Vagina (tissue), 2 donors: ENCODE results near the gene UBE2V1. TPM values are rescaled to one million over a fixed set of nuclear protein-coding genes. Genes with fewer than 3 reads are reported as not detected.
A peak's percentile ranks its signal among the peaks of the same experiment; 100 is the strongest.
"Not testable (repeated sequence)": the region's sequence is repeated elsewhere in the genome, so short reads cannot be mapped to it uniquely, and the experiment has no call there.

Experiments
- DNase-seq, 2 donors: peaks; one replicate each; pipeline ENCODE4 v3.0.0-alpha.2; 2017; ENCODE audit errors: extremely low spot score in 2 of 2
- H3K27ac ChIP-seq: fragments of 200-600 bp; sonication (generic); one replicate; pipeline ENCODE4 v1.5.1; 2019
- H3K27me3 ChIP-seq: fragments of 200-600 bp; sonication (generic); one replicate; pipeline ENCODE4 v1.5.1; 2019
- H3K36me3 ChIP-seq, 2 donors: fragments of 200-600 bp; sonication (generic); one replicate each; pipeline ENCODE4 v1.5.1; 2017 to 2019
- H3K4me1 ChIP-seq: fragments of 200-600 bp; sonication (generic); one replicate; pipeline ENCODE4 v1.5.1; 2019
- H3K4me3 ChIP-seq, 2 donors: fragments of 200-600 bp; sonication (generic); 1 replicate in 1 of 2; 2 replicates in 1 of 2; pipeline ENCODE4 v1.5.1; 2016 to 2019
- H3K9me3 ChIP-seq: fragments of 200-600 bp; sonication (generic); one replicate; pipeline ENCODE4 v1.5.1; 2019
- CTCF ChIP-seq, 3 experiments: fragments of 450-650 bp in 2 of 3; fragments of 200-600 bp in 1 of 3; sonication (generic) in 1 of 3; IDR thresholded peaks; one replicate each; pipeline ENCODE4 v1.5.1; 2017 to 2019; ENCODE audit warnings: antibody characterized with exemption in 3 of 3, mild to moderate bottlenecking in 2 of 3, moderate library complexity in 2 of 3
- POLR2A ChIP-seq, 2 donors: fragments of 450-650 bp; IDR thresholded peaks; one replicate each; pipeline ENCODE4 v1.6.1; 2017; ENCODE audit warnings: antibody characterized with exemption in 2 of 2, mild to moderate bottlenecking in 2 of 2, moderate library complexity in 2 of 2
- POLR2AphosphoS5 ChIP-seq, 2 donors: sonication (generic); formaldehyde crosslinking; IDR thresholded peaks; one replicate each; pipeline ENCODE4 v1.9.0; 2017; ENCODE audit warnings: antibody characterized with exemption in 2 of 2, mild to moderate bottlenecking in 2 of 2, low read depth in 1 of 2; ENCODE audit not compliant: insufficient read depth in 1 of 2
- intact Hi-C: fragments of 100-400 bp; cut with DNase I; formaldehyde crosslinking; loops from one replicate; pipeline ENCODE4 v1.15.1; 2023
- total RNA-seq: library from RNA; depleted of rRNA; stranded (reverse); fragments of >200 nt; gene quantifications from one replicate; pipeline ENCODE4 v1.2.3, GENCODE V29; 2016

Gene UBE2V1
- 74.2 TPM for total RNA-seq

- peak in 1 of 2 donors; percentile 93 for DNase-seq
- H3K36me3 ChIP-seq: no peaks in the 10 kb centered on the region
- H3K9me3 ChIP-seq: no peaks in the 10 kb centered on the region
- peak within 1 kb of the TSS; percentile 99 for H3K27ac ChIP-seq
- peak in 1 of 2 donors; percentile 64 for TF ChIP-seq POLR2A (IDR thresholded peaks at IDR 0.05)
- TF ChIP-seq POLR2AphosphoS5 (IDR thresholded peaks at IDR 0.05; ENCODE audit: insufficient read depth in 1 of 2, low read depth in 1 of 2): peak; percentile 81
- TF ChIP-seq CTCF (IDR thresholded peaks at IDR 0.05): peak in 2 of 3 experiments; percentile 8 to 27
- H3K4me3 ChIP-seq: peak within 1 kb of the TSS; percentile 79 to 95
- H3K27me3 ChIP-seq: no peaks in the 10 kb centered on the region
- intact Hi-C loops: no loop called here
- peaks cover 76% of the 10 kb centered on the region for H3K4me1 ChIP-seq
These were observed at the start of gene UBE2V1 for GRCh38 chr20:50112512-50113419. UBE2V1 (minus strand) TSS chr20:50113150; CDS start chr20:50113128, 22 bp downstream.

DNA sequence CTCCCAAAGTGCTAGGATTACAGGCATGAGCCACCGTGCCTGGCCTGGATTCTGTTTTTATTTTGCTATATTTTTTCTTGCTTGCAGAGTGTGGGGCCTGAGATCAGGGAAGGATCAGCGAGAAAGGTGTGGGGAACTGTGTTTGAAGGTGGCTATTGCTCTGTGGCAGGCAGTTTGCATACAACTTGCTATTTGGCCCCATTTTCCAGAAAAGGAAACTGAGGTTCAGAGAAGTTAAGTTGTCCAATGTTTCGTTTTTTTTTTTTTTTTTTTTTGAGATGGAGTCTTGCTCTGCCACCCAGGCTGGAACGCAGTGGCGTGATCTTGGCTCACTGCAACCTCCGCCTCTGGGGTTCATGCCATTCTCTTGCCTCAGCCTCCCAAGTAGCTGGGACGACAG, 48.5 kb upstream of the UBE2V1 start:
- H3K36me3 ChIP-seq, H3K4me3 ChIP-seq, DNase-seq, H3K27me3 ChIP-seq, H3K27ac ChIP-seq, intact Hi-C loops, H3K9me3 ChIP-seq: not testable (repeated sequence)
- H3K4me1 ChIP-seq: peaks cover 33% of the 10 kb centered on the region

DNA sequence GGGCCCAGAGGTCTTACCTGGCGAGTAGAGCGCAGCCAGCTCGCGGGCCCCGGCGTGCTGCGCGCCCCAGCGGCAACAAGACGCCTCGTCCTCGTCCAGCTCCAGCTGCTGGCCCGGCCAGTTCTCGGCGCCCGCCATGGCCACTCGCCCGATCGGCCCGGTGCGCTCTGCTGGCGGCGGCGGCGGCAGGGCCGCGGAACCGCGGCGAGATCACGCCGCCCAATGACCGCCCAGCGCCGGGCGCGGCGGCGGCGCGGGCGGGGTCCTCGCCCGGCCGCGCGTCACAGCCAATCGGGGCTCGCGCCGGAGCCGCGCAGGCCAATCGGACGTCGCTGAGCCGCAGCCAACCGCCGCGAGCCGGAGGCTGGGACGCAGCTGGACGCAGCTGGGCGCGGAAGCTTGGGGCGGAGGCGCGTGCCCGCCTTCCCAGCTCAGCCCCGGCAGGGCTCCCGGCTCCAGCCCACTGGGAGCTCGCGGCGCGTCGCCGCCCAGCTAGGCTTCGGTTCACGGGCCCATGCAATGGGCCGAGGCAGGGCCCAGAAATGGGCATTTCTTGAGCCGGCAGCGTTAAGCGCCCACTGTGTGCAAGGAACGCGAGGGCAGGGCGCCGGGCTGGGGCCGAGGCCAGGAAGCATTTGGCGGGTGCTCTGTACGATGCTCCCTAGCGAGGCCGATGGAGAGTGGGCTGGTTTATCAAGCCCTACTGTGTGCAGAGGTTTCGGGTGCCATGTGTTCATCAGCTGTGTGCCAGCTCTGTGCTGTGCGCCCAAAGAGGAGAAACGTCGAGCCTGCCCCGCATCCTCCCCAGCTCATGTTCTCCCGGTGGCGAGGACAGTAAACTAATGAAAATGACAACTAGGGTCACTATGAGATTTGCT, 40.8 kb upstream of the UBE2V1 start, which contains the start of gene PEDS1:
TSS of gene PEDS1 (minus strand) at position 224 of the 878 bp plus-strand sequence. CDS start at position 138, 86 bp downstream.
- peak within 1 kb of the TSS; percentile 94 to 98 for H3K4me3 ChIP-seq
- H3K27me3 ChIP-seq: no peaks in the 10 kb centered on the region
- H3K9me3 ChIP-seq: no peaks in the 10 kb centered on the region
- intact Hi-C loops: no loop called here
- peak in 1 of 2 donors; percentile 63 for TF ChIP-seq POLR2A (IDR thresholded peaks at IDR 0.05)
- TF ChIP-seq POLR2AphosphoS5 (IDR thresholded peaks at IDR 0.05; ENCODE audit: insufficient read depth in 1 of 2, low read depth in 1 of 2): peak in 1 of 2 donors; percentile 86
- TF ChIP-seq CTCF (IDR thresholded peaks at IDR 0.05): no peak
- no peak for DNase-seq
- peak within 1 kb of the TSS; percentile 95 for H3K27ac ChIP-seq
- H3K4me1 ChIP-seq: peaks cover 52% of the 10 kb centered on the region
- H3K36me3 ChIP-seq: peaks cover 0 to 6% of the 10 kb centered on the region in 2 donors

DNA sequence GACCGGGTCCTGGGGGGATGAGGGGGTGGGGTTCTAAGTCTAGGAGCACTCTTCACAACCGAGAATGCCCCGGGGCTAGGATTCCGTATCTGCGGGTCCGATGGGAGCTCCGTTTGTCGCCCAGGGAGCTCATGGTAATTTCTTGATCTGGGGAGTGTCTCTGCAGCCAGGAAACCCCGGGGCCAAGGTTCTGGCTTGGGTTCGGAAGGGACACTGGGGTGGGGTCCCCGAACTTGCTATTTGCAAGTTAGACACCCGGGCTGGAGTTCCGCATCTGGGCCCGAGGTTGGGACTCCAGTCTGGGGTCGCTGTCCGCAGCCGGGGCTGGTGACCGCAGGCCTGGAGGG, 40.2 kb upstream of the UBE2V1 start:
- peak overlapping the region; percentile 95 for H3K27ac ChIP-seq
- intact Hi-C loops: no loop called here
- H3K9me3 ChIP-seq: no peaks in the 10 kb centered on the region
- peak overlapping the region; percentile 94 to 98 for H3K4me3 ChIP-seq
- peaks cover 0 to 9% of the 10 kb centered on the region in 2 donors for H3K36me3 ChIP-seq
- no peak for DNase-seq
- no peaks in the 10 kb centered on the region for H3K27me3 ChIP-seq
- TF ChIP-seq POLR2AphosphoS5 (IDR thresholded peaks at IDR 0.05; ENCODE audit: insufficient read depth in 1 of 2, low read depth in 1 of 2) (no peak), CTCF (IDR thresholded peaks at IDR 0.05) (no peak), POLR2A (IDR thresholded peaks at IDR 0.05) (no peak)
- peaks cover 56% of the 10 kb centered on the region for H3K4me1 ChIP-seq

DNA sequence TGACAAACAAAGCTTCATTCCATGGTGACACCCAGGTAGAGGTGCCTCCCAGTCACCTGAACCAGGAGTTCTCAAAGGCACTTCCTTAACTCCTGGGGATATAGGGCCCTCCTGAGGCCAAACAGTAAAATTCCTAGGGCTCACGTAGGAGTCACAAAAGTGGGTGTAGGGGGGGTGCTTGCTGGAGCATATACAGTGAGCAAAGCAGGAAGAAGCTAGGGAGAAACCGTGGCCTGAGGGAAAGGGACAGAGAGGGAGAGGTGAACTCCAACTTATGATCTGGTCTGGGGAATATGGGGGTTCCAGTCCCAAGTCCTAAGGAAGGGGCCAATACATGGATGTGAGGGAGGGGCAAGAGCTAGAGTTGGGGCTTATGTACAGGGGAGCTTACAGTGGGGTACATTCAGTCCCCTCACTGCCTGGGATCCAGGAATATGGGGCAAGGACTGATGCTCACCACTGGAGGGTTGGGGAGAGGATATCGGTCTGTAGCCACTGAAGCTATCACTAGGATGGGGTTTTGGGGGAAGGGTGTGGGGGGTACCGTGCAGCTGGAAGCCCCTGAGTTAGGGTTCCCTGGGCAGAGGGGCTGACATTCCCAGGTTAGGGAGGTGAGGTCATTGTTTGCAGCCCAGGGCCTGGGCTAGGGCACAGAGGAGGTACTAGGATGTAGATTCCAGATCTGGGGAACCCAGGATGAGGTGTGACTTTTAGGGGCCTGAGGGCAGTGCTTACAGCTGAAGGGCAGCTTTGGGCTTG, 39.6 kb upstream of the UBE2V1 start:
- DNase-seq: no peak
- peak overlapping the region; percentile 94 to 98 for H3K4me3 ChIP-seq
- peaks cover 62% of the 10 kb centered on the region for H3K4me1 ChIP-seq
- TF ChIP-seq CTCF (IDR thresholded peaks at IDR 0.05): no peak
- TF ChIP-seq POLR2AphosphoS5 (IDR thresholded peaks at IDR 0.05; ENCODE audit: insufficient read depth in 1 of 2, low read depth in 1 of 2): peak in 1 of 2 donors; percentile 50
- TF ChIP-seq POLR2A (IDR thresholded peaks at IDR 0.05): no peak
- intact Hi-C loops: no loop called here
- H3K27ac ChIP-seq: peak overlapping the region; percentile 95
- no peaks in the 10 kb centered on the region for H3K27me3 ChIP-seq
- peaks cover 0 to 9% of the 10 kb centered on the region in 2 donors for H3K36me3 ChIP-seq
- H3K9me3 ChIP-seq: no peaks in the 10 kb centered on the region
